Testis (tissue), 2 donors: ENCODE measurements around the gene SMOC2.

Experiments
- CTCF ChIP-seq, 3 experiments: fragments of 450-650 bp in 2 of 3; fragments of 200-600 bp in 1 of 3; sonication (generic) in 1 of 3; IDR thresholded peaks; one replicate each; pipeline ENCODE4 v1.5.1; 2016 to 2019; ENCODE audit warnings: antibody characterized with exemption in 3 of 3, mild to moderate bottlenecking in 2 of 3, moderate library complexity in 1 of 3
- POLR2A ChIP-seq: fragments of 450-650 bp; IDR thresholded peaks from one replicate; pipeline ENCODE4 v1.6.1; 2017; ENCODE audit warnings: antibody characterized with exemption, mild to moderate bottlenecking, moderate library complexity

DNA sequence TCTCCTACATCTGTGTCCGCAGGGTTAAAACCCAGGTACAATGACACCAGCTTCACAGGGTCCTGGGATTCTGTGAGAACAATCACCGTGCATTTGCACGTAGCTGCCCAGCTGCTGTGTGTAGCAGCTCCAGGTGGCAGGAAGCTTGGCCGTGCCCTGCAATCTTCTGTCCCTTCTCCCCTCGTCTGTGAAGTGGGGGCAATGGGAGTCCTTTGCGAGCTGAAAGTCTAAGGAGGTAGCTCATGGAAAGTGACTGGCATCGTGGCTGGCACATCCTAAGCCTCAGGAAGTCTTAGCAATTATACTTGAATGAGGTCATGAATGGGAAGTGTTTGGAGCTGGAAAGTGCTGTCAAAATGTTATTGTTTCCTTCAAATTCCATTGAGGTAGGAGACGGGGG is 137.1 kb downstream of the SMOC2 start:
- no peak for TF ChIP-seq CTCF (IDR thresholded peaks at IDR 0.05)
- no peak for TF ChIP-seq POLR2A
